ENCODE data around the gene DARS1.

Gene DARS1

GRCh38 chr2:135969655-135970387 lies 15.6 kb downstream of the DARS1 start:
- TF ChIP-seq, protein P1, sequence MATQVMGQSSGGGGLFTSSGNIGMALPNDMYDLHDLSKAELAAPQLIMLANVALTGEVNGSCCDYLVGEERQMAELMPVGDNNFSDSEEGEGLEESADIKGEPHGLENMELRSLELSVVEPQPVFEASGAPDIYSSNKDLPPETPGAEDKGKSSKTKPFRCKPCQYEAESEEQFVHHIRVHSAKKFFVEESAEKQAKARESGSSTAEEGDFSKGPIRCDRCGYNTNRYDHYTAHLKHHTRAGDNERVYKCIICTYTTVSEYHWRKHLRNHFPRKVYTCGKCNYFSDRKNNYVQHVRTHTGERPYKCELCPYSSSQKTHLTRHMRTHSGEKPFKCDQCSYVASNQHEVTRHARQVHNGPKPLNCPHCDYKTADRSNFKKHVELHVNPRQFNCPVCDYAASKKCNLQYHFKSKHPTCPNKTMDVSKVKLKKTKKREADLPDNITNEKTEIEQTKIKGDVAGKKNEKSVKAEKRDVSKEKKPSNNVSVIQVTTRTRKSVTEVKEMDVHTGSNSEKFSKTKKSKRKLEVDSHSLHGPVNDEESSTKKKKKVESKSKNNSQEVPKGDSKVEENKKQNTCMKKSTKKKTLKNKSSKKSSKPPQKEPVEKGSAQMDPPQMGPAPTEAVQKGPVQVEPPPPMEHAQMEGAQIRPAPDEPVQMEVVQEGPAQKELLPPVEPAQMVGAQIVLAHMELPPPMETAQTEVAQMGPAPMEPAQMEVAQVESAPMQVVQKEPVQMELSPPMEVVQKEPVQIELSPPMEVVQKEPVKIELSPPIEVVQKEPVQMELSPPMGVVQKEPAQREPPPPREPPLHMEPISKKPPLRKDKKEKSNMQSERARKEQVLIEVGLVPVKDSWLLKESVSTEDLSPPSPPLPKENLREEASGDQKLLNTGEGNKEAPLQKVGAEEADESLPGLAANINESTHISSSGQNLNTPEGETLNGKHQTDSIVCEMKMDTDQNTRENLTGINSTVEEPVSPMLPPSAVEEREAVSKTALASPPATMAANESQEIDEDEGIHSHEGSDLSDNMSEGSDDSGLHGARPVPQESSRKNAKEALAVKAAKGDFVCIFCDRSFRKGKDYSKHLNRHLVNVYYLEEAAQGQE (IDR thresholded peaks at IDR 0.05; ENCODE audit: insufficient read depth in 1 of 2, low read depth in 2 of 2, low read length in 2 of 2), result no peak
- TF ChIP-seq POLR2AphosphoS5 (IDR thresholded peaks at IDR 0.05; ENCODE audit: low read depth, low read length) (no peak), FOXP2 (optimal IDR thresholded peaks at IDR 0.05; ENCODE audit: borderline replicate concordance, extremely low read depth, extremely low read length, insufficient read depth) (no peak), TAF1 (IDR thresholded peaks at IDR 0.05; ENCODE audit: borderline replicate concordance, insufficient read depth, low read length) (no peak), SIN3A (IDR thresholded peaks at IDR 0.05; ENCODE audit: borderline replicate concordance, insufficient read depth, low read length) (no peak)

DNA sequence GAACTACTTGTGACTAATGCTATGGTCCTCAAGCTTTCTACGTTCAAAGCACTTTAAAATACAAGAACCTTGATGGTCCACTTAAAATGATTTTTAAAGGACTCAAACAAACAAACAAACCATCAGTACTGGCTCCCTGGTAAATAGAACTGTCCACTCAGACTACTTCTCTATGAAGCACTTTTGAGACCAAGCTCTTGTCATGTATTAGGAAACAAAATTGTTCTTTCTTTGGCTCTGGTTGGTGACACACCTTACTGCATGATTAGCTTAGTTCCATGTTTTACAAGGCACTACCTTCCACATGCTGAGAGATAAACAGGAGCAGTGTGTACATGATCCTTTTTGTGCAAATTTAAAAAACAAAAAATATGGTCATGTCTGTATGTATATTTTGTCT lies 19.7 kb downstream of the DARS1 start:
- TF ChIP-seq FOXP2 (optimal IDR thresholded peaks at IDR 0.05; ENCODE audit: borderline replicate concordance, extremely low read depth, extremely low read length, insufficient read depth) (no peak), SIN3A (IDR thresholded peaks at IDR 0.05; ENCODE audit: borderline replicate concordance, insufficient read depth, low read length) (no peak), TAF1 (IDR thresholded peaks at IDR 0.05; ENCODE audit: borderline replicate concordance, insufficient read depth, low read length) (no peak), POLR2AphosphoS5 (IDR thresholded peaks at IDR 0.05; ENCODE audit: low read depth, low read length) (no peak)
- TF ChIP-seq, protein P1 (IDR thresholded peaks at IDR 0.05; ENCODE audit: insufficient read depth in 1 of 2, low read depth in 2 of 2, low read length in 2 of 2), result no peak

DNA sequence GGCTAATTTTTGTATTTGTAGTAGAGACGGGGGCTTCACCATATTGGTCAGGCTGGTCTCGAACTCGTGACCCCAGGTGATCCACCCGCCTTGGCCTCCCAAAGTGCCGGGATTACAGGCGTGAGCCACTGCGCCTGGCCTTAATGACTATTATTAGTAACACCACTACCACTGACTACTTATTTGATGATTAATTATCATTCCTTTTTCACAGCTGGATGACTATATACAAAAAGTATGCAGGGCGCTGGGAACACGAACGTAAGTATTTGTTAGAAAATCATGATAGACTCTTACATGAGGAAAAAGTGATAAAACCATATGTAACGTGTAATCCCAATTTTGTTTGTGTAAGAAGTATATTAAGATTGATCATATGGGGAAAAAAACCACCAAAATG lies 21.6 kb downstream of the DARS1 start:
- TF ChIP-seq, protein P1 (IDR thresholded peaks at IDR 0.05; ENCODE audit: insufficient read depth in 1 of 2, low read depth in 2 of 2, low read length in 2 of 2), result no peak
- TF ChIP-seq FOXP2 (optimal IDR thresholded peaks at IDR 0.05; ENCODE audit: borderline replicate concordance, extremely low read depth, extremely low read length, insufficient read depth) (no peak), SIN3A (IDR thresholded peaks at IDR 0.05; ENCODE audit: borderline replicate concordance, insufficient read depth, low read length) (no peak), POLR2AphosphoS5 (IDR thresholded peaks at IDR 0.05; ENCODE audit: low read depth, low read length) (no peak), TAF1 (IDR thresholded peaks at IDR 0.05; ENCODE audit: borderline replicate concordance, insufficient read depth, low read length) (no peak)

DNA sequence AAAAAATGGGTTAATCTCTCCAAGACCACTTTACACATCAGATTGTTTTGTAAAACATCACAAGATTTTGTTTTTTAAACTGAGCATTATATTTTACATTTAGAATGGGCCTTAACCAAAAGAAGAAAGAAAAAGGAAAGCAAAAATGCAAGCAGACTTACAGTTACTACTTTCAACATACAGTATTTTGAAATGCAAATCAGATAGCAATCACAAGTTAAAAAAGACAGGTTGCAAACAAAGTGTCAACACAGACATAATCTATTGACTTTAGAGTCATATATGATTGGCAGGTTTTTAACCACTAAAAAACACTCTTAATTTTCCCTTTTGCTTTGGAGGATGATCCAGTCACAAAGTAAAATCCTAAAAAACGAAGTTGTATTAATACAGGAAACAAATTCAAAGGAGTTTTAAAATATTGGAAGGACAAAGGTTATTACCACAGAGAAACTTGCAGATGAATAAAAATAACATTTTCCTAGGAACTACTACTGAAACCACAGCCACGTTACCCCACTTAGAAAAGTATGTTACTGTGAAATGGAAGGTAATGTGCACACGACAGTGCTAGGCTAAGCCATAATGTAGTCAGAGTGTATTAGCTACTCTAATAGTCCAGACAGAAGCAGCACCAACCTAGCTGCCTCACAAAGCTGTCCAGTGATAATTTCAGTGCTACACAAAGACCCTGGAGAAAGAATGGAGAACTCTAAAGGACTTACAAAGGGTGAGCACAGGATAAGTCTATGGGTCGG lies 22.9 kb downstream of the DARS1 start:
- TF ChIP-seq POLR2AphosphoS5 (IDR thresholded peaks at IDR 0.05; ENCODE audit: low read depth, low read length) (no peak), SIN3A (IDR thresholded peaks at IDR 0.05; ENCODE audit: borderline replicate concordance, insufficient read depth, low read length) (no peak), FOXP2 (optimal IDR thresholded peaks at IDR 0.05; ENCODE audit: borderline replicate concordance, extremely low read depth, extremely low read length, insufficient read depth) (no peak), TAF1 (IDR thresholded peaks at IDR 0.05; ENCODE audit: borderline replicate concordance, insufficient read depth, low read length) (no peak)
- TF ChIP-seq, protein P1 (IDR thresholded peaks at IDR 0.05; ENCODE audit: insufficient read depth in 1 of 2, low read depth in 2 of 2, low read length in 2 of 2), result no peak
